HT-29 (cell line): Measurements from ENCODE around the gene ZCCHC10. TPM values are rescaled to one million over a fixed set of nuclear protein-coding genes. Genes with fewer than 3 reads are reported as not detected.
"Not testable (repeated sequence)": the region's sequence is repeated elsewhere in the genome, so short reads cannot be mapped to it uniquely, and the experiment has no call there.

Experiments
- DNase-seq: peaks from one replicate; pipeline ENCODE4 v3.0.0-alpha.2; 2015; ENCODE audit warnings: low spot score
- total RNA-seq: library from RNA; depleted of rRNA; stranded (reverse); fragments of >200 nt; shearing (Covaris generic); gene quantifications from 2 replicates; pipeline ENCODE4 v1.2.3, GENCODE V29; 2014; rRNA removed

The ZCCHC10 gene
- total RNA-seq: 8.5 and 22.9 TPM in 2 replicates

DNA sequence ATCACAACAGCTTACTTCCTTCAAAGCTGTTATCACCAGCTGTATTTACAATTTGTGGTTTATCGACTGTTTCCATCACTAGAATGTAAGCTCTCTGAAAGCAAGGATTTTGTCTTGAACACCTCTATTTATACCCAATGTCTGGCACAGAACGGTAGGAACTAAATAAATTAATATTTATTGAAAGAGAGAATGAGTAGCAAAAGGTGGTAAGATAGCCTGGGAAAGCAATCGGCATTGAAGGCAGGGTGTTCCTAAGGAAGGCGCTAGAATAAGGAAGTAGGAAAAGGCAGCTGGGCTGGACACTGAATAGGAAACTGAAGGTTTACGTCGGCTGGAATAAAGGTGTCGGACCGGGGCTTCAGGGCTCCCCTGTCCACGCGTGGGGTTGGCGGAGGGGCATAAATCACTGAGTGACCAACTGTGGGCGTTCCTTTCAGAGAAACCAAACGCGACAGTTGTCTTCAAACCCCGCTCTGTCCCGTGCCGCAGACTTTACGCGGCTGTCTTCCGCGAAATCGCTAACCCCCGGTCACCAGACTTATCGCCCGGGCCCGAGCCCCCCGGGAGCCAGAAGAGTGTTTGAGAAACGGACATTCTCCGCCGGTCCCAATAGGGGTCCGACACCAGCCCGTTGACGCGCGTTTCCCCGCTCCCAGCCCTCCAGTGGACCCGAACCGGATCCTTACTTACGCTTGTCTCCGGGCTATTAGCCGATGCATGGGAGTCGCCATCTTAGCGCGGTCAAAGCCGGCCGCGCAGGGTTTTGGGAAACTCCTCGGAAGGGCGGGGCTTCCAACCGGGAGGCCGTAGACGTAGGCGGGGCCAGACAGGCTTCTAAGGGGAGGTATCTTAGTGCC, at the start of gene ZCCHC10:
Gene ZCCHC10 (minus strand): TSS at position 746 of the 860 bp plus-strand sequence. CDS start 12 bp downstream, at position 734.
- DNase-seq: peak; percentile 89

DNA sequence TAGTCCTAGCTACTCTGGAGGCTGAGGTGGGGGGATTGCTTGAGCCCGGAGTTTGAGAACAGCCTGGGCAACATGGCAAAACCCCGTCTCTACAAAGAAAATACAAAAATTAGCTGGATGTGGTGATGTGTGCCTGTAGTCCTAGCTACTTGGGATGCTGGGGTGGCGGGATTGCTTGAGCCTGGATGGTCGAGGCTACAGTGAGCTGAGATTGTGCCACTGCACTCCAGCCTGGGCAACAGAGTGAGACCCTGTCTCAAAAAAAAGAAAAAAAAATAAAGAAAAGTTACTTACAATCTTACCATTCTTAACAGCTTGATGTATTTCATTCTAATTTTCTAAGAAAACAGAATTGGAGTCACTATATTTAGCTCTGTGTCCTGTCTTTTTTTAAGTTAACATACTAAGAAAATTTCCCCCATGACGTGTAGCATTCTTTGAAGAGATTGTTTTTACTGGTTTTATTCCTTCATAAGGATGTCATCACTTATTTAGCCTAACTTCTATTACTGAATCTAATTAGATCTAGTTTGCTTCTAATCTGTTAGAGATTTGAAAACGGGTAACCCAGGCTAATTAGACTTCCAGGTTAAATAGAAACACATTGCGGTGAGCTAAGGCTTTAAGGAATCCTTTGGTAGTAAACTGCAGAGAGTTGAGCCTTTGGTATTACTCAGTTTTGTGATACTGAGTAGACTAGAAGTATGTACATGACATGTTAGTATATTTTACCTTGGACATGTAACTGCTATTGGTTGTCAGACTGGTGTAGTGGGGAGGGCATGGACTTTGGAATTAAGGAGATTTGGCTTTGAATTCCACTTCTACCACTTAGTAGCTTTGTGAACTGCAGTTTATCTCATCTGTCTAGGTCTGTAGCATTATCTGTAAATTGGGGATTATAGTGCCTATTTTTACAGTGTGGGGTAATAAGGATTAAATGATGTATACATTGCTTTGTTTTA, 49.5 kb upstream of the ZCCHC10 start:
- DNase-seq: no peak

DNA sequence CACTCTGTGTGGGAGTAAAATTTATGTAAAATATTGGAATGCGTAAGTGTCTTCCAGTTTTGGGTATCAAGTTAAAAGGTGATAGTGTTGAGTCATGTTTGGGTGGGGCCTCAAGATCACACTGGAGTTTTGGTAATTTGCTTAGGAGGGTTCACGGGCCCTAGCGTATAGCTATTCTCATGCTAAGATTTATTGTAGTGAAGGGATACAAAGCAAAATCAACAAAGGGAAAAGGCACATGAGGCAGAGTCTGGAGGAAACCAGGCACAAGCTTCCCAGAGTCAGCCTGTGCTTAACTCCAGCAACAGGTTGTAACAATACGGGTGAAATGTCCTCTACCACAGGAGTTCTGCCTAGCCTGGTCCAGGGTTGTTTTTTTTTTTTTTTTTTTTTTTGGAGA, 45.7 kb upstream of the ZCCHC10 start:
- no peak for DNase-seq

DNA sequence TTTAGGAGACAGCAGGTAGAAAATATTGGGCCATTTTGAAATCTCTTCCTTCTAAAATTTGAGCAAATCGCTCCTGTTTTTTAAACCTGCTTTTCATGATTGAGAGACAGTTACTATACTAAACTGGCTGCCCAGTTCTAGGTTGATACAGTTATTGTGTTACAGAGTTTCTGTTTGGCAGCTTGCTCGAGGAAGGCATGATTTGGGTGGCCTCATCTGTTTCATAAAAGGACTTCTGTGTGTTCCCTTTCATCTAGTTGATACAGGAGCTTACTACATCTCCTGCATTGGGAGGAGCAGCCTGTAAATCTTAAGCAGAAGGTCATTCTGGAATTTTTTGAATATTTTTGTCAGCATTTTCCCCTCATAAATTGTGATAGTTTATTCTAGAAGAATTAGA, 39.7 kb upstream of the ZCCHC10 start:
- DNase-seq: no peak

GRCh38 chr5:133065471-133065870, 39.1 kb upstream of the ZCCHC10 start:
- peak; percentile 31 for DNase-seq

- DNase-seq: no peak
Observed at GRCh38 chr5:133063965-133064364, 37.6 kb upstream of the ZCCHC10 start.

DNA sequence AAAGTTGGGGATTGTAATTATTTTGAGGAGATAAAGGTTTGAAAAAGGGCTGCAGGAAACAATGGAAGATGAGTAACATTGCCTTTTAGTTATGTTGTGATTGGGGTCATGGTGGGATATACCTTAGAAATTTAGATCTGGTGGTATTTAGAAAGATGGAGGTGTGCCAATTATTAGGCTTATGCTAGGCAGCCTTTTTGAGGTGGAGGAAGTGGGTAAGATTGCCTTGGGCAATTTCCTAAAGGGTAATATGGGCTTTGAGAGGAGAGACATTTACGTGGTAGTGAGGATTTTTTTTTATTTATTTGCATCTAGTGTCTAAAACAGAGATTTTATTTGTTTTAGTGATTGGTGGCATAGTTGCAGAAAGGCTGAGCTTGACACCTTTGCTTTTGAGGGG, 35.9 kb upstream of the ZCCHC10 start:
- no peak for DNase-seq

GRCh38 chr5:133059621-133060020, 33.3 kb upstream of the ZCCHC10 start:
- DNase-seq: no peak

DNA sequence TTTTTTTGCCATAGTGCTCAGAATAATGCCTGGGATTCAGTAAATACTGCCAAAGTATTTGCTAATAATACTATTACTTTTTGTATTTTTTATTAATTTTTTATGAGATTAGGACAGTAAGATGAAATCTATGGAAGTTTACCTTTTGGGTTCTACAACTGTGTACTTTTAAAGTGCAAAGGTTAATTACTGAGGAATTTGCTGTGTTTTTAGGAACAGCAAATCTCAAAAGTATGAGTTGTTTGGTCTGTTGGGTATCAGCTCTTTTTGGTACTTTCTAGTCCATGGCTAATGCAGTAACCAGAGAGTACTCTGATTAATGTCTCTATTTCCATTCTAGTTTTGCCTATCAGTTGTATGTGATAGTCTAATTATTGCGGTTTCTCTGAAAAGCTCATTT, 30.5 kb upstream of the ZCCHC10 start:
- DNase-seq: no peak

GRCh38 chr5:133054697-133055471, 28.5 kb upstream of the ZCCHC10 start:
- DNase-seq: no peak

DNA sequence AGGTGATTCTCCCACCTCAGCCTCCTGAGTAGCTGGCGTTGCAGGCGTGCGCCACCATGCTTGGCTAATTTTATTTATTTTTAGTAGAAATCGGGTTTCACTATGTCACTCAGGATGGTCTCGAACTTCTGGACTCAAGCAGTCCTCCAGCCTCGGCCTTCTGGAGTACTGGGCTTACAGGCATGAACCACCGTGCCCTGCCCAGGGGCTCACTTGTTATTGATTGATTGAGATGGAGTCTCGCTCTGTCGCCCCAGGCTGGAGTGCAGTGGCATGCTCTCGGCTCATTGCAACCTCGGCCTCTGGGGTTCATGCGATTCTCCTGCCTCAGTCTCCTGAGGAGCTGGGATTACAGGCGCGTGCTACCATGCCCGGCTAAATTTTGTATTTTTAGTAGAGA, 27.1 kb upstream of the ZCCHC10 start:
- DNase-seq: no peak

DNA sequence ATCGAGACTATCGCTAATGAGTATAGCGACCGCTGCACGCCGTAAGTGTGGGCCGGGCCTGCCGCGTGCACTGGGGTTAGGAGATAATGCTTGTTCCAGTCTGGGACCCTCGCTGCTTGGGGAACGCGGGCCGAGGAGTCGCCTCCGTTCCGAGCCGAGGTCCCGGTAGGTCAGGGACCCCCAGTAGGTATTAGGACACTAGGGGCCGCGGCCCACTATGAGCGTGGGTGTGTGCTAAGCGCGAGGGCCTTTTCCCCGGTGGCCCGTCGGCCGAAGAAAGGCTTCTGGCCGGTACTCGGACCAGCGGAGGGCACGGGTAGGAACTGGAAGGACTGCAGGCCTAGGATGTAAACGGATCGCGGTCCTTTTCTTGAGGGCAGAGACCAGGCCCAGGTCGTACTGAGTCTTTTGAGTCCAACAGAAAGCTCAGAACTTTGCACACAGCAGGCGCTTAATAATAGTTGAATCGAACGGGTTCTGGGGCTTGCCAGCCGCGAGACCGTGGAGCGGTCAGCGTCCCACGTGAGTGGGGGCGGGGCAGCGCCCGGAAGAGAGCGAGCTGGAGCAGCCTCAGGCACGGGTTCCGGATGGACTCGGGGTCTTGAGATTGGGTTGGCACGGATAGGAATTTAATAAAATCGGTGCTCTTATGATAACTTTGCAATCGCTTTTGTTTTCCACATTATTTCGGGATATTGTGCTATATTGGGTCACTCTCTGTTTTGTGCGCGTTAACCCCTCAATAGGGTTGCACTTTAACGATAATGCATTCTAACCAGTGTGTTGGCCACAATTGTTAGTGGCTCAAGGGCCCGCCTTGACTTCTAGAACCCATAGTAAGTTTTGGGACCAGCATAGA, 26.2 kb upstream of the ZCCHC10 start:
- DNase-seq: peak; percentile 75

GRCh38 chr5:133051542-133052316, 25.4 kb upstream of the ZCCHC10 start, which contains the start of gene HSPA4:
Gene HSPA4 (plus strand): TSS chr5:133052013. CDS start chr5:133052251, 238 bp downstream.
- DNase-seq: peak; percentile 98

DNA sequence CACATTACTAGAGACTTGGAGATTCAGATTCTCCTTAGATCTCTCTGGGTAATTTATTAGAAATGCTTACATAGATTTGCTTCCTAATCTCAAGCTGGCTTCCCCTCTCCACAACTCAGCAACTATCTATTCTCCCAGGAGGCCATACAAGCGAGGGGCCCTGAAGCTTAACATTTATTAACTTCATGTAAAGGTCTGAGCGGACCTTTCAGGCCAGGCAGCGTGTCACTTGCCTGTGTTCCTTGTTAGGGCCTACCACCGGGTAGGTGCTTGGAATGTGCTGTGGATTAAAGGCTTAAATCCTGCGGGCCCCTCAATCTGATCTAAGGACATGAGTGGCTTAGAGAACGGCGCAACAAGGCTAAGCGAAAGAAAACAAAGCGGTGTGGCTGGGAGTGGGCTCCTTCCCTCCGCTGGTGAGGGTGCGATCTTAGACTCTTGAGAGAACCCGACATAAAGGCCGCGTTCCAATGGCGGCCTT, 24.8 kb upstream of the ZCCHC10 start:
- no peak for DNase-seq

DNA sequence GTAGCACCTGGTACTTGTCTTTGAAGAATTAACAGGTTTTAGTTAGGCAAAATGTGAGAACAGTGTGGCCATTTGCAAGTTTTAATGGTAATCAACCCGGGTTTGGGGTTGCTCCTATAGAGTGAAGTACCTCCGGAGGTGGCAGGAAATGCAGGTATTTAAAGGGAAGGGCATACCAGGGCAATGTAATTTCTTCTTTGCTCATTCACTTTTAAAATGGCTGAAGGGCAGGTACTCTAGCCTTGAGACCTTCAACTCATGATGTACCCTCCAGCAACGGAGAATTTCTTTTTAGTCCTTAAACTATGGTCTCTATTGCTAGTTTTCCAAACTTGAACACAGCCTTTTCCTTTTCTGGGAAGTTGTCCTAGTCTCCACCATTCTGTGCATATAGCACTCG, 24.2 kb upstream of the ZCCHC10 start:
- no peak for DNase-seq

DNA sequence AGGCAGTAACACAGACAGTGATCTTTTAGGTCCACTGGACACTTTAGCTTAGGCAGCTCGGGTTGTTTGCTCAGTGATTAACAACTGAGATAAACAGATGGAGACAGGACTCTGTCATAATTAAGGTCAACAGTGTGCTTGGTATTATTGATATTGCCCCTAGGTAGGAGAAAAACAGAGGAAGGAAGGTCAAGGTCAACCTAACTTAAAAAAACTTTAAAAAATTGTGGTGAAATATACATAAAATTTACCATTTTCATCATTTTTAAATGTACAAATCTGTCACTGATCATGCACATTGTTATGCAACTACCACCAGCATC, 23.3 kb upstream of the ZCCHC10 start:
- DNase-seq: peak; percentile 43

GRCh38 chr5:133048993-133049725, 22.8 kb upstream of the ZCCHC10 start:
- no peak for DNase-seq

GRCh38 chr5:133047404-133047803, 21.1 kb upstream of the ZCCHC10 start:
- DNase-seq: no peak

- DNase-seq: not testable (repeated sequence)
Observed at GRCh38 chr5:133046560-133046959, 20.2 kb upstream of the ZCCHC10 start.
